Fibroblast of mammary gland (primary cell): ENCODE results near the gene TUBB3.
"Not testable (repeated sequence)": the region's sequence is repeated elsewhere in the genome, so short reads cannot be mapped to it uniquely, and the experiment has no call there.

ENCODE experiments used
- DNase-seq: peaks from one replicate; pipeline ENCODE4 v3.0.0-alpha.2; 2010; ENCODE audit warnings: low read depth
- H3K4me3 ChIP-seq: 2 replicates; pipeline ENCODE4 v1.5.1; 2011; ENCODE audit warnings: low read depth, mild to moderate bottlenecking, low read length, moderate library complexity; ENCODE audit not compliant: control insufficient read depth
- TF ChIP-seq, protein P1 (sequence below): conservative IDR thresholded peaks from 2 replicates; pipeline ENCODE4 v1.5.1; 2011; ENCODE audit warnings: low read depth, low read length, inconsistent platforms; ENCODE audit not compliant: control insufficient read depth, insufficient read depth

Gene TUBB3

DNA sequence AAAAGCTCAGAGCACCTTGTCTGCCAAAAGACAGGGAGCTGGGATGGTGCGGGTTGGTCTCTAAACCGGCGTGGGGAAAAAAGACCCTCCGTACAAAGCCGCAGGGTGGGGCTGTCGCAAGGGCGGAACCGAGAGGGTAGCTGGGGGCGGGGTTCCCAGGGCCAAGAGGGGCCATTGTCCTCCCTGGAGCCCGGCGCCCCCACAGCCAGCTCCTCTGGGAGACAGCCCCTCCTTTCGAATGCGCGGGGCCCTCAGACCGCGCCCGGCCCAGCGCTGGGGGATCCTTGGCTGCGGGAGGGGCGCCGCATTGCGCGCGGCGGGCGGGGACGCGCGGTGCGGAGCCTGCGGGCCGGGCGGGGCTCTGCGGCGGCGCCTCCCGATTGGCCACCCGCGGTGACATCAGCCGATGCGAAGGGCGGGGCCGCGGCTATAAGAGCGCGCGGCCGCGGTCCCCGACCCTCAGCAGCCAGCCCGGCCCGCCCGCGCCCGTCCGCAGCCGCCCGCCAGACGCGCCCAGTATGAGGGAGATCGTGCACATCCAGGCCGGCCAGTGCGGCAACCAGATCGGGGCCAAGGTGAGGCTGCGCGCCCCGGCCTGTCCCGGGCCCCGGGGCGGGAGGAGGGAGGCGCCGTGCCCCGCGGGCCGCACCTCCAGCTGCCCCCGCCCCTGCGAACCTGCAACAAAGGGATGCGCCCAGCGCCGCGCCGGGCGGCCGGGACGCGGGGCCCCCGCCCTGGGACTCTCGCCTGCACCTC, at the start of gene TUBB3:
TSS of gene TUBB3 (plus strand) at position 459 of the 756 bp plus-strand sequence. CDS start at position 519, 60 bp downstream.
- H3K4me3 ChIP-seq, result peak within 1 kb of the TSS; percentile 79
- TF ChIP-seq, protein P1, sequence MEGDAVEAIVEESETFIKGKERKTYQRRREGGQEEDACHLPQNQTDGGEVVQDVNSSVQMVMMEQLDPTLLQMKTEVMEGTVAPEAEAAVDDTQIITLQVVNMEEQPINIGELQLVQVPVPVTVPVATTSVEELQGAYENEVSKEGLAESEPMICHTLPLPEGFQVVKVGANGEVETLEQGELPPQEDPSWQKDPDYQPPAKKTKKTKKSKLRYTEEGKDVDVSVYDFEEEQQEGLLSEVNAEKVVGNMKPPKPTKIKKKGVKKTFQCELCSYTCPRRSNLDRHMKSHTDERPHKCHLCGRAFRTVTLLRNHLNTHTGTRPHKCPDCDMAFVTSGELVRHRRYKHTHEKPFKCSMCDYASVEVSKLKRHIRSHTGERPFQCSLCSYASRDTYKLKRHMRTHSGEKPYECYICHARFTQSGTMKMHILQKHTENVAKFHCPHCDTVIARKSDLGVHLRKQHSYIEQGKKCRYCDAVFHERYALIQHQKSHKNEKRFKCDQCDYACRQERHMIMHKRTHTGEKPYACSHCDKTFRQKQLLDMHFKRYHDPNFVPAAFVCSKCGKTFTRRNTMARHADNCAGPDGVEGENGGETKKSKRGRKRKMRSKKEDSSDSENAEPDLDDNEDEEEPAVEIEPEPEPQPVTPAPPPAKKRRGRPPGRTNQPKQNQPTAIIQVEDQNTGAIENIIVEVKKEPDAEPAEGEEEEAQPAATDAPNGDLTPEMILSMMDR, result no peak
- peak; percentile 66 for DNase-seq

- peak; percentile 95 for DNase-seq
- H3K4me3 ChIP-seq, result peak overlapping the region; percentile 81
- TF ChIP-seq, protein P1, result no peak
Measured at GRCh38 chr16:89873972-89874689, 49.0 kb upstream of the TUBB3 start.

DNA sequence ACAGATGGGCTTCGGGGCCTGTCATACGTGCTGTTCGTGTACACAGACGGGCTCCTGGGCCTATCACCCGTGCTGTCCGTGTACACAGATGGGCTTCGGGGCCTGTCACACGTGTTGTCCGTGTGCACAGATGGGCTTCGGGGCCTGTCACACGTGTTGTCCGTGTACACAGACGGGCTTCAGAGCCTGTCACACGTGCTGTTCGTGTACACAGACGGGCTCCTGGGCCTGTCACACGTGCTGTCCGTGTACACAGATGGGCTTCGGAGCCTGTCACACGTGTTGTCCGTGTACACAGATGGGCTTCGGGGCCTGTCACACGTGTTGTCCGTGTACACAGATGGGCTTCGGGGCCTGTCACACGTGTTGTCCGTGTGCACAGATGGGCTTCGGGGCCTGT, 44.0 kb upstream of the TUBB3 start:
- DNase-seq, result not testable (repeated sequence)

DNA sequence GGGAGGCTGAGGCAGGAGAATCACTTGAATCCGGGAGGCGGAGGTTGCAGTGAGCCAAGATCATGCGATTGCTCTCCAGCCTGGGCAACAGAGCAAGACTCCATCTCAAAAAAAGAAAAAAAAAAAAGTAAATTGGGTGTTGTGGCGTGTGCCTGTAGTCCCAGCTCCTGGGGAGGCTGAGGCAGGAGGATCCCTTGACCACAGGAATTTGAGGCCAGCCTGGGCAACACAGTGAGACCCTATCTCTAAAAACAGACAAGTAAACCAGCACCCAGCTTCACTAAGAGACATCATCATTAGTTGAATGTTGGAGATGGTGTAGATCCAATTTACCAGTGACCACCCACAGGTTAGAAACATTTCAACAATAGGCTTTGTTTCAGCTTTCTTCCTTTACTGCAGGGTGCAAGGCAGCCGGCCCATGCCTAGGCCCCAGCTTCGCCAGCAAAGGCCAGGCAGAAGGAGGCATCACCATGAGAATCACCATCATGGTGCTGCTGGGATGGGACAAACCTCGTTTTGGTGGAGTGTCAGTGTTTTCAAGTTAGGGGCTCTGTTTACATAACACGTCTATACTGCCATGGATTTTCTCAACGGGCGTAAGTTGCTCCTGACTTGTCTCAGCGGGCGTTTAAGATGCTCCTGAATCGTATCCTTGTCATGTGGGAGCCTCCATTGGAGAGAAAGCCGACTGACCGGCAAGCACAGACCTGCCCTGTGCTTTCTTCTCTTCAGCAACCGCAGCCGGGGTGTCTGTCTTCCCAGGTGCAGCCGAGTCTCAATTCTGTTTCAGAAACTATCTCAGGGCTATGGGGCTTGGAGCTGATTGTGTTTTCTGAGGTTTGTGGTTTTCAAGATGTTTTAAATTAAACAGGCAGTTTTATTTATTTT, 42.4 kb upstream of the TUBB3 start:
- DNase-seq, result no peak
- TF ChIP-seq, protein P1, result no peak

More for the DNA sequence above, 44.0 kb upstream of the TUBB3 start:
- not testable (repeated sequence) for H3K4me3 ChIP-seq

GRCh38 chr16:89881368-89881730, 41.8 kb upstream of the TUBB3 start:
- TF ChIP-seq, protein P1, result no peak
- H3K4me3 ChIP-seq, result no peak overlapping the region
- DNase-seq, result no peak

More for the DNA sequence above, 42.4 kb upstream of the TUBB3 start:
- no peak overlapping the region for H3K4me3 ChIP-seq

GRCh38 chr16:89883346-89884040, 39.6 kb upstream of the TUBB3 start:
- no peak overlapping the region for H3K4me3 ChIP-seq
- DNase-seq, result no peak
- TF ChIP-seq, protein P1, result no peak
